Pancreas (tissue), 10 donors: ENCODE measurements around the gene CLDN22. TPM values are rescaled to one million over a fixed set of nuclear protein-coding genes. Genes with fewer than 3 reads are reported as not detected.

Experiments
- ATAC-seq, 4 donors: fragments of 200-7000 bp; cut with Tn5 transposase; one replicate each; pipeline versions ENCODE4 v1.8.0 to v1.9.1; 2020; ENCODE audit warnings: mild to moderate bottlenecking in 4 of 4, moderate library complexity in 4 of 4
- DNase-seq, 6 donors: peaks; one replicate each; pipeline ENCODE4 v3.0.0-alpha.2; 2020
- FAIRE-seq: peaks from 2 replicates; lab custom pipeline; 2012; peaks lifted over from hg19 to GRCh38; lab: Jason Lieb, UNC
- H3K27ac ChIP-seq, 4 donors: fragments of 200-600 bp; sonication (generic); 1 replicate in 3 of 4; 2 replicates in 1 of 4; pipeline versions ENCODE4 v1.5.0 to v1.8.0; 2020
- H3K27me3 ChIP-seq, 4 donors: fragments of 200-600 bp; one replicate each; pipeline ENCODE4 v1.8.0; 2021
- H3K36me3 ChIP-seq, 3 donors: fragments of 200-600 bp; sonication (generic) in 1 of 3; one replicate each; pipeline versions ENCODE4 v1.5.0 to v1.8.0; 2020 to 2021
- H3K4me1 ChIP-seq, 3 donors: fragments of 200-600 bp; one replicate each; pipeline ENCODE4 v1.8.0; 2021
- H3K4me3 ChIP-seq, 4 donors: fragments of 200-600 bp; sonication (generic) in 2 of 4; one replicate each; pipeline versions ENCODE4 v1.5.0 to v1.8.0; 2020 to 2021
- H3K9me3 ChIP-seq, 4 donors: fragments of 200-600 bp; one replicate each; pipeline ENCODE4 v1.8.0; 2021
- WGBS, 2 donors: extraction: QIAGEN DNeasy Blood & Tissue Kit; methylation state at CpG; one replicate each; pipeline ENCODE4 v1.1.7; 2013; 5-methylcytosine and 5-hydroxymethylcytosine counted together
- intact Hi-C, 3 donors: fragments of 100-400 bp; cut with DNase I; formaldehyde crosslinking; loops; one replicate each; pipeline versions ENCODE4 v1.11.1 to v1.14.2; 2022
- polyA plus RNA-seq, 2 donors: library from polyadenylated mRNA; stranded (reverse); fragments of 200-250 nt; gene quantifications; one replicate each; pipeline ENCODE4 v1.2.3, GENCODE V29; 2013
- total RNA-seq, 6 donors: library from RNA; stranded (reverse); fragmentation: NEBNext Ultra II Directional in 4 of 6; extraction: Animal tissue kit (Norgen Biotek cat#: 25700) in 4 of 6; gene quantifications; one replicate each; pipeline versions ENCODE4 v1.2.1 to v1.2.4, GENCODE V29; 2021 to 2023
- TF ChIP-seq, protein P1 (sequence below), 4 donors: fragments of 200-600 bp; sonication (generic) in 3 of 4; IDR thresholded peaks; one replicate each; pipeline versions ENCODE4 v1.5.0 to v1.8.0; 2021; ENCODE audit warnings: antibody characterized with exemption in 4 of 4
- donor health status: healthy with polysubstance abuse.
- donor health status: DM: no; HTN: no; CAD: no; lungs with moderate emphysema.
- donor health status: DM: no; HTN: no; CAD: no.
- donor health status: control.
- donor health status: control.
- donor health status: Bipolar disorder and iron deficiency.
- donor health status: DM: yes; HTN: yes; CAD: no.
- donor health status: DM: no; HTN: no; CAD: no.
- donor health status: DM: no; HTN: no; CAD: no.
- donor health status: DM: yes; HTN: yes; CAD: no.

Gene CLDN22
- total and polyA plus RNA-seq, 8 donors = 0.02 TPM; not detected in 7

DNA sequence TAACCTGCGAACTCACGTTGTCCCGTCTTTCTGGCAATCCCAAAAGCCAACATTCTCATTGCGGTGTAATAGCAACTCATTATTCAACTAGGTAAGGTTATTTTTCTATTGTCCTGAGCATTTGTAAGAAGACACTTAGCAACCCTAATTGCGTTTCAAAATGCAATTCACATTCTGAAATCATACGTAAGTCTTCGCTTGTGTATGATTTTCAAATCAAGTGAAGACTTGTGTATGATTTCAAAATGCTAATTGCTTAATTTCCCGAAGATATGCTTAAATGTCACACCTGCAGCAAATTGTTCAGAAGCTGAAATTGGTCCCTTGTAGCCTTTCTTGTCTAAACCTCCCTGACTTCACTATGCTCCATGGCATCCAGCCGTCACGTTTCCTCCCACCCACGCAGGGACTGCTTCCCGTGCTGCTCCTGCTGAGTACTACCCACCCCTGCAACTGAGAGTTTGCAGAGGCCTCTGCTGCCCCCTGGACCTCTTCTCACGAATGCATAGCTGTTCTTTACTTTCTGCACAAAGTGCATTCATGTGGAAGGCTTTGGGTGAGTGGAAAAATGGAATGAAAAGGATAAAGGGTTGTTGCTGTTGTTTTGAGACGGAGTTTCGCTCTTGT is 43.0 kb upstream of the CLDN22 start:
- H3K4me1 ChIP-seq = no peaks in the 10 kb centered on the region
- no peak overlapping the region for H3K4me3 ChIP-seq
- no peaks in the 10 kb centered on the region for H3K9me3 ChIP-seq
- no peaks in the 10 kb centered on the region for H3K27me3 ChIP-seq
- FAIRE-seq = no peak
- WGBS, 2 donors = 71 to 75% methylated on average over 15 of the region's 15 CpGs
- DNase-seq = no peak
- TF ChIP-seq, protein P1, sequence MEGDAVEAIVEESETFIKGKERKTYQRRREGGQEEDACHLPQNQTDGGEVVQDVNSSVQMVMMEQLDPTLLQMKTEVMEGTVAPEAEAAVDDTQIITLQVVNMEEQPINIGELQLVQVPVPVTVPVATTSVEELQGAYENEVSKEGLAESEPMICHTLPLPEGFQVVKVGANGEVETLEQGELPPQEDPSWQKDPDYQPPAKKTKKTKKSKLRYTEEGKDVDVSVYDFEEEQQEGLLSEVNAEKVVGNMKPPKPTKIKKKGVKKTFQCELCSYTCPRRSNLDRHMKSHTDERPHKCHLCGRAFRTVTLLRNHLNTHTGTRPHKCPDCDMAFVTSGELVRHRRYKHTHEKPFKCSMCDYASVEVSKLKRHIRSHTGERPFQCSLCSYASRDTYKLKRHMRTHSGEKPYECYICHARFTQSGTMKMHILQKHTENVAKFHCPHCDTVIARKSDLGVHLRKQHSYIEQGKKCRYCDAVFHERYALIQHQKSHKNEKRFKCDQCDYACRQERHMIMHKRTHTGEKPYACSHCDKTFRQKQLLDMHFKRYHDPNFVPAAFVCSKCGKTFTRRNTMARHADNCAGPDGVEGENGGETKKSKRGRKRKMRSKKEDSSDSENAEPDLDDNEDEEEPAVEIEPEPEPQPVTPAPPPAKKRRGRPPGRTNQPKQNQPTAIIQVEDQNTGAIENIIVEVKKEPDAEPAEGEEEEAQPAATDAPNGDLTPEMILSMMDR (IDR thresholded peaks at IDR 0.05) = no peak
- H3K27ac ChIP-seq = no peak overlapping the region
- H3K36me3 ChIP-seq = no peaks in the 10 kb centered on the region
- ATAC-seq = no peak
- intact Hi-C loops = no loop called here

DNA sequence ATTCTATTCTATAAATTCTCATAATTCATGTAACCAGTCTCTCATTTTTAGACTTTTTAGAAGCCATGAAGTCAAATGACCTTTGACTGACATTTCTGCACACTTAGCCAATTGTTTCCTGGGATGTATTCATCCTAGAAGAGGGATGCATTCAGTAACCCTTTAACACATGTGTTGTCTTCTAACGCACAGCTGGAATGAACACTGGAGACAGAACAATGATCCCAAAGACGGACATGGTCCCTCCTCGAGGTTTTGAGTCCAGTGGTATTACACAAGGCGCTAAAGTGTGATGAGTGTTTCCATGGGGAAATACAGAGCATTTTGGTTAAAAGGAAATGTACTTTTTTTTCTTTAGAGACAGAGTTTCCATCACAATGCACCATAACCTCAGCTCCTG is 42.0 kb upstream of the CLDN22 start:
- no peaks in the 10 kb centered on the region for H3K9me3 ChIP-seq
- intact Hi-C loops = no loop called here
- no peaks in the 10 kb centered on the region for H3K27me3 ChIP-seq
- 89 to 93% methylated on average over 4 of the region's 4 CpGs for WGBS, 2 donors
- no peaks in the 10 kb centered on the region for H3K36me3 ChIP-seq
- TF ChIP-seq, protein P1 (IDR thresholded peaks at IDR 0.05) = no peak
- no peak overlapping the region for H3K27ac ChIP-seq
- no peak for ATAC-seq
- H3K4me1 ChIP-seq = no peaks in the 10 kb centered on the region
- no peak for DNase-seq
- FAIRE-seq = no peak
- no peak overlapping the region for H3K4me3 ChIP-seq

DNA sequence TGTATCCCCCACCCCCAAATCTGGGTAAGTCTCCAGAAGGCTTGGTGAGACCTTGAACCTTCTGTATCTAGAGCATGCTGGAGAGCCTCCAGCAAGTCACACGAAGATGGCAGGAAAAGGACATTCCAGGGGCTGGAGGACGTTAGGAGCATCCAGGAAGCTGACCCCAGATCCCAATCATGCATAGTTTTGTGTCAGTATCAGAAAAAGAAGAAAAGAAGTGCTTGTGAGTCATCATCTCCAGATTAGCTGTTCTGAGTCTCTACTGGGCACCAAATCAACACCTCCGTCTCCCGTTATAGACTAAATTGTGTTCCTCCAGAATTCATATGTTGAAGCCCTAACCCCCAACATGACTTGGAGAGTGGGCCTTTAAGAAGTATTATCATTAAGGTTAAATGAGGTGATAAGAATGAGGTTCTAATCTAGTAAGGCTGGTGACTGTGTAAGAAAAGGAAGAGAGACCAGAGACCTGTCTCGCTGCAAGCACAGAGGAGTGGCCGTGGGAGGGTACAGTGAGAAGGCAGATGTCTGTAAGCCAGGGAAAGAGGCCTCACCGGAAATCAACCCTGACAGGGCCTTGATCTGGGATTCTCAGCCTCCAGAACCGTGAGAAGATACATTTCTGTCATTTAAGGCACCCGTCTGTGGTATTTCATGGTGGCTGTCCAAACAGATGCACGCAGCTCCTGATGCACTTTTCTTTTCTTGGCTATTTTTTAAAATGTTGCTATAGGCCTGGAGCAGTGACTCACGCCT is 40.3 kb upstream of the CLDN22 start:
- ATAC-seq = no peak
- intact Hi-C loops = no loop called here
- FAIRE-seq = no peak

DNA sequence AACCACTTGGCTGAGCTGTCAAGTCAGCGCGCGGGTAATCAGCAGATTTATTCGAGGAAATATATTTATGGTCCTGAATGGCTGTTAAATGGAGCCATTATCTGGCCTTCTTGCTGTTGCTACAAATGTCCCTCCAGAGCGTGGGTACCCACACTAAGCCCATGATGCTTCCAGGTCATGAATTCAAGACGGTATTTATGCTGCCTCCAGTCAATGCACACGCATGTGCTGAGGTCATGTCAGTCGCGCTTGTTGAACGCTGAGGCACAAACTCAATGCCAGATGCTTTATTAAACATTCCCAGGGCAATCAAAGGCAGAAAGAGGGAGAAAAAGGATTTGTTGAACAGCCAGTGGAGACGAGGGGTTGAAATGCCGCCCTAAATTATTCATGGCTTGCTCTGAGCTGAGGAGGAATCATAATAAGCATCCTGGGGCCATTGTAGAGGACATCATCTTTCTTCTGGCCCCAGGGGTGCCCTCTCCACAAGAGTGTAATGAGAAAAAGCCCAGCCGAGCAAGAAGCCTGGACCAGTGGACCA is 38.2 kb upstream of the CLDN22 start:
- intact Hi-C loops = no loop called here
- ATAC-seq (no peak), DNase-seq (no peak), FAIRE-seq (no peak)
- TF ChIP-seq, protein P1 (IDR thresholded peaks at IDR 0.05) = no peak
- Histone ChIP-seq H3K36me3 (no peaks in the 10 kb centered on the region), H3K27me3 (no peaks in the 10 kb centered on the region), H3K9me3 (no peaks in the 10 kb centered on the region), H3K4me3 (no peak overlapping the region), H3K27ac (no peak overlapping the region), H3K4me1 (peaks cover 0 to 8% (median 7%) of the 10 kb centered on the region in 3 donors)
- WGBS, 2 donors = 79 to 85% methylated on average over 13 of the region's 13 CpGs

More for the DNA sequence above, 40.3 kb upstream of the CLDN22 start:
- H3K4me1 ChIP-seq = no peaks in the 10 kb centered on the region
- 67 to 73% methylated on average over 11 of the region's 11 CpGs for WGBS, 2 donors
- TF ChIP-seq, protein P1 (IDR thresholded peaks at IDR 0.05) = no peak
- H3K27ac ChIP-seq = no peak overlapping the region
- no peak overlapping the region for H3K4me3 ChIP-seq
- H3K9me3 ChIP-seq = no peaks in the 10 kb centered on the region
- H3K27me3 ChIP-seq = no peaks in the 10 kb centered on the region
- DNase-seq = no peak
- H3K36me3 ChIP-seq = no peaks in the 10 kb centered on the region
